ENCODE results near the gene MON2.

DNA sequence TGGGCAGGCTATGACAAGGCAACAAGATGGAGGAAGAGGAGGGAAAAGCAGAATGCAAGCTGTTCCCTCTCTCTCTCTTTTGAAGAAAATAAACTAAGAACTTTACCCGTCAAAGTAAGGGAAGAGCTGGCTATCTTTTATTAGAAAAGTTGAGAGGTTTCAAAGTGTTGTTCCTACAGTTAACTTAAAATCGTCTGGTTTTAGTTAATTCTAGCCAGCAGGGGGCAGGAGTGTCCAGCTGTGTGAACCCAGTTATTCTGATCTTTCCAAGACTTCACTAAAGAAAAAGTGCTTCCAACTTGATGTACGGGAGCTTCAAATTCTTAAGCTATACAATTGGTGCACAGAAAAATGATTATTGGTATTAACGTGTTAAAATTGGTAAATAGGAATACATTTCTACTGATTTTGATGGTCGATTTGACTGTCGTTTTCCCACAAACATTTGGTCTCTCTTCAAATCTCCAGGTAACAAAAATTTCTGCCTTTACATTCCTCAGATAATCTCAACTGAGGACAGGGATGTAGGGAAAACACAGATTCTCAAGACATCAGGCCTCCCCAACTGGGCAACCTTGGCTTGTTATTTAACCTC, 28.4 kb upstream of the MON2 start:
- TF ChIP-seq JUND (IDR thresholded peaks at IDR 0.05; ENCODE audit: low read length): no peak
- TF ChIP-seq RXRA (IDR thresholded peaks at IDR 0.05; ENCODE audit: insufficient read depth, low read depth, low read length): no peak
- TF ChIP-seq, protein P1, sequence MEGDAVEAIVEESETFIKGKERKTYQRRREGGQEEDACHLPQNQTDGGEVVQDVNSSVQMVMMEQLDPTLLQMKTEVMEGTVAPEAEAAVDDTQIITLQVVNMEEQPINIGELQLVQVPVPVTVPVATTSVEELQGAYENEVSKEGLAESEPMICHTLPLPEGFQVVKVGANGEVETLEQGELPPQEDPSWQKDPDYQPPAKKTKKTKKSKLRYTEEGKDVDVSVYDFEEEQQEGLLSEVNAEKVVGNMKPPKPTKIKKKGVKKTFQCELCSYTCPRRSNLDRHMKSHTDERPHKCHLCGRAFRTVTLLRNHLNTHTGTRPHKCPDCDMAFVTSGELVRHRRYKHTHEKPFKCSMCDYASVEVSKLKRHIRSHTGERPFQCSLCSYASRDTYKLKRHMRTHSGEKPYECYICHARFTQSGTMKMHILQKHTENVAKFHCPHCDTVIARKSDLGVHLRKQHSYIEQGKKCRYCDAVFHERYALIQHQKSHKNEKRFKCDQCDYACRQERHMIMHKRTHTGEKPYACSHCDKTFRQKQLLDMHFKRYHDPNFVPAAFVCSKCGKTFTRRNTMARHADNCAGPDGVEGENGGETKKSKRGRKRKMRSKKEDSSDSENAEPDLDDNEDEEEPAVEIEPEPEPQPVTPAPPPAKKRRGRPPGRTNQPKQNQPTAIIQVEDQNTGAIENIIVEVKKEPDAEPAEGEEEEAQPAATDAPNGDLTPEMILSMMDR (IDR thresholded peaks at IDR 0.05; ENCODE audit: control extremely low read depth in 1 of 3, insufficient read depth in 1 of 3, low read depth in 1 of 3, low read length in 3 of 3): peak in 2 of 3 experiments; percentile 56 to 59; a peak in 3 of 4 replicates
- no peak for TF ChIP-seq ZNF274 (IDR thresholded peaks at IDR 0.05; ENCODE audit: borderline replicate concordance, extremely low read depth, low read length)
- TF ChIP-seq POLR2A (IDR thresholded peaks at IDR 0.05; ENCODE audit: control extremely low read depth in 1 of 2, low read depth in 2 of 2, low read length in 2 of 2): no peak
- no peak for TF ChIP-seq POLR2AphosphoS5 (IDR thresholded peaks at IDR 0.05; ENCODE audit: low read depth, low read length)
- no peak for TF ChIP-seq RFX5 (IDR thresholded peaks at IDR 0.05; ENCODE audit: borderline replicate concordance, low read depth, low read length)
- TF ChIP-seq CHD7 (IDR thresholded peaks at IDR 0.05; ENCODE audit: insufficient replicate concordance, low read length): no peak
- peak; percentile 73 to 79 for TF ChIP-seq RAD21 (IDR thresholded peaks at IDR 0.05 in 1 of 2, conservative IDR thresholded peaks at IDR 0.05 in 1 of 2; ENCODE audit: low read depth in 2 of 2, low read length in 2 of 2)
- TF ChIP-seq SRF (IDR thresholded peaks at IDR 0.05; ENCODE audit: low read depth, low read length): no peak
